Measurements from ENCODE around the gene UNC13C.

DNA sequence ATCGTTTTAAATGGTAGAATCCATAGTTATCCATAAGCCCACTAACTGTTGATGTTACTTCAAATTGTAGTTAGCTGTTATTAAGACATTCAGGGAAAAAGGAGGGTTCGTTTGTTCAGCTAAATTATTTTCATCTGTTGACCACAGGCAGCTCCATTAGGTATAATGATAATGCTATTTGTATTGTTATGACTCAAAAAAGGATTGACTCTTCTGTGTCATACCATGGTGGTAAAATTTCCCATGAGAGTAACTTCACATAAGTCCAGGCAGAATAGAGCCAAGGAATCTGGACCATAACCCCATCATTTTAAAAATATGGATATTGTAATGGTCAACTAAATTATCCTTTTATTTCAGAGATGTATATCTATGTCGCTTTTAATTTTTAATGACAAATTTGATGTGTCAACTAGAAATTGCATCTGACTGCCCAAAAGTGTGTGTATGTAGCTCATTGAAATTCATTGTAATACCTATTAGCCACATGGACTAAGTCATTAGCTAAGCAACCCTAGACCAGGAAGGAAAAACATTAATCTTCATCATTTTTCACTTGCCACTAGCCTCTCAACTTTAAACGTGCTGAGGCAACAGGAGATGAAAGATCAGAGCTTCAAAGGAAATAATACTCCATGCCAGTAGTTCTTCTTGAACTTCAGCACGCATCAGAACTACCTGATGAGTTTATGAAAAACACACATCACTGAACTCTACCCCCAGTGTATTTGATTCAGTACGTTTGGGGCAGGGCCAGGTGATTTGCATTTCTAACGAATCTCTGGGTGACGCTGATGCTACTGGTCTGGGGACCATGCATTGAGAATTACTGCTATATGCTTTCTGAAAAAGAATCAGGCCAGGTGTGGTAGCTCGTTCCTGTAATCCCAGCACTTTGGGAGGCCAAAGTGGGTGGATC is 537.7 kb downstream of the UNC13C start:
- no peak for TF ChIP-seq CTCF (IDR thresholded peaks at IDR 0.05; ENCODE audit: insufficient read depth, low read length)
- TF ChIP-seq POLR2AphosphoS5 (IDR thresholded peaks at IDR 0.05; ENCODE audit: low read depth), result no peak
- no peak for TF ChIP-seq REST (IDR thresholded peaks at IDR 0.05; ENCODE audit: insufficient replicate concordance, low read depth)
- TF ChIP-seq GABPA (IDR thresholded peaks at IDR 0.05; ENCODE audit: low read depth), result no peak
